HG03196 (cell line): Measurements from ENCODE around the gene AGPAT4.
"Not testable (repeated sequence)": the region's sequence is repeated elsewhere in the genome, so short reads cannot be mapped to it uniquely, and the experiment has no call there.

Source experiments
- ATAC-seq: cut with Tn5 transposase; IDR thresholded peaks from one replicate; pipeline ENCODE4 v1.9.1; 2021; ENCODE audit not compliant: unreplicated experiment

Gene AGPAT4

GRCh38 chr6:161228921-161229591 lies 44.8 kb downstream of the AGPAT4 start:
- no peak for ATAC-seq

DNA sequence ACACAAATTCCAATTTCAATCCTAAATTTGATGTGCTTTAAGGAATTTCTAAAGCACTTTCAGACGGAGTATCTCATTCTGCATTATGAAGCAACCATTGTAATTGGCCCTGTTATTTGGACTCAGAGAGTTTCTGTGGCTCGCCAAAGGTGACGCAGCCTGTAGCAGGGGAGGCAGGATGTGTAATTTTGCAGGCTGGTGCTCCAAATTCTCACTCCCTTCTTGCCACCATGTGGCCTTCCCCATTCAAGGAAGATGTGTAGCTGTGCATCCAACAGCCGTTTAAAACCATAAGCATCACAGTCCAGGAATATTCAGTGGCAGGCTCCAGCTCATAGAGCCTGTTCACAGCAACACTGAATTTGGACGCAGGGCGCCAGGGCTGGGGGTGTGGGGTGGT lies 45.8 kb downstream of the AGPAT4 start:
- ATAC-seq = no peak

DNA sequence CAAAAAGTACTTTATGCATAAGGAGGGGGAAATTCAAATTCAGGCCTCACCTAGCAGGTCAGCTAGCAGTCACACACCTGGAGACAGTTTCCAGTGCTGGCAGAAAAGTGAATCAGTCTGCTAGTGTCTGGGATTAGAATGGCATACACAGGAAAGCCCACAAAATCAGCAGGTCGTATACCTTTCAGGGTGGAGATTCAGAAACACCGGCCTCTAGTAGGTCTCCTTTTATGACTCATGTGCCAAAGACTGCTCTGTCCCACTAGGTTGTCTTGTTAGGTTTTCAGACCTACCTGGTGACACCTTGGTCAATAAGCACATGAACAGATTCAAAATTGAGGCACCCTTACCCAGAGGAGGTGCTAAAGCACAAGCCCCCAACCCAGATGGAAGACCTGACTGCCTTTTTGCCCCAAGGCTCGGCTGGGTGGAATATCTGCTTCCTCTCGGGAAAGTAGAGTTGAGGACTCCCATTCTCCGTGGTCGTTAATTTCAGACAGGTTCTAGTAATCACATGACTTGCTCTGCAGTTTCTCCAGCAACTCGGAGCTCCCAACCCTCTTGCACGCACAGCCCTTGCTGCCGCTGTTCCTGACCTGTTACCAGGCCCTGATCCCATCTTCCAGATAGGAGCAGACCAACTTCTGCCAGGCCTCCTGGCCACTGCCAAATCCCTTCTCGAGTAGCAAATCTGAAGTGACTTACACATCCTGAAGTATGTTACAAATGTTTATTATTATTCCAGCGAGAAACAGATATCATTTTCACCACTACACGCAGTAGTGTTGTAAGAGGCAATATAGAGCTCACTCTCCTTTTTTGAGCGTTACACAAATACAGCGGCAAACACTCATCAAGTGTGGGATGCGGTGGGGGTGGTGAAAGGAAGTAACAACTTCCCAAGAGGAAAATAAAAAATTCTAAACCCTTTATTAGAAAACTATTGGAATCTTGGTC lies 46.6 kb downstream of the AGPAT4 start:
- no peak for ATAC-seq

DNA sequence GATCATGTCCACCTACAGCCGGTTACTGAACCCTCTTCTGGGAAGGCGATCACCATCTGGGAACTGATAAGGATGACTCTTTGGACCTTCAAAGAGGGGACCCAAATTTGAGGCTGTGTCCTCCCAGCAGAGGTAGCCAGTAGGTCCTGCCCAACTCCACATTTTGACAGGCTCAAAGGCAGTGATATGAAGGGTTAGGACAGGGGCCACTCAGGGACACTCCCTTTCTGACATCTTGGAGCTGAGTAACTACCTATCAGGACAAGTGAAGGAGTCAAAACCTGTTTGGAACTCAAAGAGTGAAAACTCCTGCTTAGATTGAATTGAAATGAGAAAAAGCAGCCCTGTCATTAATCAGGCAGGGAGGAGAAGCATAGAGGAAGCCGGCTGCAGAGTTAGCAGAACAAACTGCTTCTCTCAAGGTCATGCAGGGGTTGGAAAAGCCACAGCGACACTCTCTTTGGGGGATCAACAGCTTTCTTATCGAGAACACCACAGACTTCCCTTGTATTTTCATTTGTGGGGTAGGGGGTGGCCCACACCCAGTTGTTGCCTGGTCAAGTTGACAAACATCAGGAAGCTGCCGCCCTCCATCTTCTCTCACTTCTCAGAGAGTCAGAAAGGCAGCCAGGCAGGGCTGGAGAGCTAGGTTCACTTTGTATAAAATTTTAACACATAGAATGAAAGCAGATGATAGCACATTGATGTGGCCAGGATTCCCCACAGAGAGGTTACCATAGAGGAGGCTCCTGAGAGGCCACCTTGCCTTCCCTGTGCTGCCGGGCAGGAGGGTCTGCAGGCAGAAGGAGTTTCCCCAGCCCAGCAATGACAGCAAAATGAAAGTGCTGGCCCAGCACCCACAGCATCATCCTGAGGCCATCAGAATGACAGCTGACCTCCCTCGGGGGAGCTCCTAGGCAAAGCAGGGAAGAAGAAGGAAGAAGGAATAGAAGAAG lies 47.6 kb downstream of the AGPAT4 start:
- peak; percentile 39 for ATAC-seq

DNA sequence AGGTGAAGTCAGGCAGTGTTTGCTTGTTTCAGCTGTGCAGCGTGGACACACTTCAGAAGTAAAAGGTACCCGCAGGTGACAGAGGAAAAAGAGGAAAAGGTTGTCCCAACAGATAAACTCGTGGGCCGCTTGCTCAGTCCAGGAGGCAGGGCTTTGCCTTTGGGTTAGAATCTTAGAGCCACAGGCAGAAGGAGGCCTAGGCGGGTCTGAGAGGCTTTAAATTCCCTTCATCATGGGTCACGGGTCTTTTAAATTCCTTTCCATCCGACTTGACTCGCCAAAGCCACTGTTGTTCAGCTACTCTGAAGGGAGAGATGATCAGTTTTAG lies 48.2 kb downstream of the AGPAT4 start:
- ATAC-seq = no peak

DNA sequence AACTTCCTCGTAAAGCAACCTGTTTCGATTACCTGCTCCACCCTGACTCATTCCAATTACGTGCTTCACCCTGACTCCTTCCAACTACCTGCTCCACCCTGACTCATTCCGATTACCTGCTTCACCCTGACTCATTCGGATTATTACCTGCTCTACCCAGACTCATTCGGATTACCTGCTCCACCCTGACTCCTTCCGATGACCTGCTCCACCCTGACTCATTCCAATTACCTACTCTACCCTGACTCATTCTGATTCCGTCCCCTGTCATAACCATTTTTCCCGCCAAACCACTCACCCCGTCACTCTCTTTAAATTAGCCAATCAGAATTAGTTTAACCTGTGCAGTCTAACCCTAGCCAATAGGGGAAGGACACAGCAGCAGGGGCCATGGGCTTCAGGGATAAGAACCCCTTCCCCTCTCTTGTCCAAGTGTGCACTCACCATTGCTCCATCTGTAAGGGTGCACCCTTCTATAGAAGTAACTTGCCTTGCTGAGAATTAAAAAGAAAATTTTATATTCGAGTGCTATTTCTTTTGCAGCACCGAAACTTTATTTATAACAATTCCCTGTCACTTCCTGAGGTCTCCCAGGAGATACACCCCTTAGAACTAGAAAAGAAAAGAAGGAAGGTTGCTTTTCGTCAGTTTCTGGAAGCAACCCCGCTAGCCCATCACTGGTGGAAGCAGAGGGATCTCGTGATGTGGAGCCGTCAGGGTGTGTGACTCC lies 48.7 kb downstream of the AGPAT4 start:
- ATAC-seq = not testable (repeated sequence)

DNA sequence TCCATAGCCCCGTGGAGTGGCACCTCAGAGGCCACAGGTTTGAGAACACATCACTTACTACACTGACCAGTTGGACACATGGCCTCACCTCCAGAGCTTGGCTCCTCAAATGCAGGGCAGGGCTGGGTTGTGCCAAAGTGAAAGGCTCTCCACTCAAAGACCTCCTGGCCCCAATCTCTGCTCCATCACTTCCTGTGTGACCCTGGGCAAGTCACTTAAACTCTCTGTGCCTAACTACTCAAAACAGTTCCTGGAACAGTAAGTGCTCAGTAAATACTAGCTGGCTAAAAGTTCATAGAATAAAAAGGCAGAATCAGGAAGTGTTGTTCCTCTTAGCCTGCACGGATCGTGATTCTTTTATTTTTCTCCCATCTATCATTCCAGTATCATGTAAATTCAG lies 50.2 kb downstream of the AGPAT4 start:
- ATAC-seq = no peak

- no peak for ATAC-seq
Measured at GRCh38 chr6:161222706-161223234, 51.1 kb downstream of the AGPAT4 start.

GRCh38 chr6:161220346-161220745 lies 53.5 kb downstream of the AGPAT4 start:
- ATAC-seq = no peak

GRCh38 chr6:161219680-161220079 lies 54.2 kb downstream of the AGPAT4 start:
- no peak for ATAC-seq

DNA sequence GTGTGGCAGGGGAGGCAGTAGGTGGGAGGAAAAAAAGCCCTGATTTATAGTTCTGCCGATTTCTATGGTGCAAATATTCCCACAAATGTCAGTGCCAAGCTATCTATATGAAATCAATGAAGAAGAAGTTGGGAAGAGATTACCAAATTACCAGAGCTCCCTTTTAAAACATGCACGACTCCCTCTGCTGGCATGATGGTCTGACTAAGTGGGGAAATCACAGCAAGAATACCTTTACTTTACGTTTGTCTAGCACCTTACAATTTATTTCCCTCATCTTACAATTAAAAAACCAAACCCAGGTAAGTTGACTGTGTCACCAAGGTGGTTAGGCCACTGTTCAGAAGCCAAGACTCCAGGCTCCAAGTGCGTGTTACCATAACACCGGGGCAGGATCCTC lies 55.6 kb downstream of the AGPAT4 start:
- ATAC-seq = no peak

DNA sequence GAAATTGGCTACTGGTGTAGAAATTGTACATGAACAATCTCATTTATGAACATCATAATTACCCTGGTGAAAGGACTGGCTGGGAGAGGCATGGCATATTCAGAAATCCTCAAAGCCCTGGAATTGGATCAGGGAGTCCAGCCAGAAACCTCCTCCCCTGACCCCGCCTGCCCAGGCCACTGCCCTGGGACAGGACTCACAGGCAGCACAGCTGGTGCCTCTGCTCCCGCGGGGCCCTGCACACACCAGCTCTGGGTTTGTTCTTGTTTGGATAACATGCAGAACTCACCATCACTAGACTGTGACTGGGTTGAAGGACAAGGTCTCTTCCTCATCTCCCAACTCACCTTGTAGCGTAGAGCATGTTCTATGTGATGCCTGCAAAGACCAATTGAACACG lies 56.2 kb downstream of the AGPAT4 start:
- ATAC-seq = no peak

- no peak for ATAC-seq
Measured at GRCh38 chr6:161216616-161217205, 57.1 kb downstream of the AGPAT4 start.

DNA sequence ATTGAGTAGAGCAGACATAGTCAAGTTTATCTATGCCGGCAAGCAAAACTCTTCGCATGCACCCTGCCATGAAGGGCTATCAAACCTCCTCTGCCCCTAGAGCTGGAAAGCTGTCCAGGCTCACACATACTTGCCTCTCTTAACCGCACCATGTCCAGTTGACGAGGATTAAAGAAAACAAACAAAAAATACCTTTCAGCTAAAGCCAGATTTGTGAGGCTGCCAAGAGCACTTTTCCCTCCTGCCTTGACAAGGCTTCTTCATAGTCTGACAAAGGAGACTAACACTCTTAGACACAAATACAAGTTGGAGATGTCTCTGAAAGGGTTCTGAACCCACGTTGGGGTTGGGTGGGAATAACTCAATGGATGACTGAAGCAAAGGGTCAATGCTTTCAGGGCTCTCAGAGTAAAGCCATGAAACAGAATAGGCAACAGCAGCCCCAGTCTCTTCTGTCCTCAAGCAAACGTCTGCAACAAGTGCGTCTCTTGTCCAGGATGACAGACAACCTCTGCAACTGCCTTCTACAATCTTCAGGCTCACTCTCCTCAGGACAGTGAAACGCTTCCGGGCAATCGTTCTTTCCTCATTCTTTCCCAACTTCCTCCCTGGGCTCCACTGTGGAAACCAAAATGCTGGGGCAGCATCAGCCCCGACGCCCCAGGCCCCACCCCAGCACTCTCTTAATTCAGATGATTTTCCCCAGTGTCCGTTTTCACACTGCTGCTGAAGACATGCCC lies 57.8 kb downstream of the AGPAT4 start:
- no peak for ATAC-seq

GRCh38 chr6:161215193-161215592 lies 58.7 kb downstream of the AGPAT4 start:
- ATAC-seq = no peak

DNA sequence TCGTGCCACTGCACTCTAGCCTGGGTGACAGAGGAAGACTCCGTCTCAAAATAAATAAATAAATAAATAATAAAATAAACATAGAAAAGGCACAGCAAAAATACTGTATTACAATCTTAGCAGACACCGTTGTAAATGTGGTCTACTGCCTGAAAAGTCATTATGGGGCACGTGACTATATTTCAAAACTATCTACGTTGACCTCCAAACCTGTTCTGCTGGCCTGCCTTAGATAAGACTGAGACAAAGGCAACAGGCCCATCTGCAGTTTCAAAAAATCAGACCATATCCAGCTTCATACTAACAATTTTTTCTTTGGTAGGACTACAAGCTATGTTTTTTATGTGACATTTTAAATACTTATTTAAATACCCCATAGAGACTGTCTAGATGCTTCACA lies 59.1 kb downstream of the AGPAT4 start:
- ATAC-seq = no peak

DNA sequence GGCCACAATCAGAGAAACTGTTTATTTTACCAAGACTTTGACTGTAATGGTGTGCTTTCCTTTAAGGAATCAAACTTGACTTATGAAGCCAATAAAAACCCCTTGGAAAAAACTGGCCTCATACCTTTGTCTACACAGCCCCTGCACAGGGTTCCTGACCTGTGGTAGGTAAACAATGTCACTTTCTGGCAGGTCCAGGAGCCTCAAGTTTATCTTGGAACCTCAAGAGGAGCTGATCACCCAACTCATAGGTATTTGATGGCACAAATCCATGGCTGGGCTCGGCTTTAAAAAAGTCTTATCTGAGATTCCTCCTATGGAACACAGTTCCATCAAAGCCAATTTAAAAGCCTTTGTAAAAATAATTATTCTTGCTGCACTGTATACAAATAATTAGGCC lies 61.0 kb downstream of the AGPAT4 start:
- ATAC-seq = no peak

GRCh38 chr6:161211380-161212035 lies 62.4 kb downstream of the AGPAT4 start:
- no peak for ATAC-seq

DNA sequence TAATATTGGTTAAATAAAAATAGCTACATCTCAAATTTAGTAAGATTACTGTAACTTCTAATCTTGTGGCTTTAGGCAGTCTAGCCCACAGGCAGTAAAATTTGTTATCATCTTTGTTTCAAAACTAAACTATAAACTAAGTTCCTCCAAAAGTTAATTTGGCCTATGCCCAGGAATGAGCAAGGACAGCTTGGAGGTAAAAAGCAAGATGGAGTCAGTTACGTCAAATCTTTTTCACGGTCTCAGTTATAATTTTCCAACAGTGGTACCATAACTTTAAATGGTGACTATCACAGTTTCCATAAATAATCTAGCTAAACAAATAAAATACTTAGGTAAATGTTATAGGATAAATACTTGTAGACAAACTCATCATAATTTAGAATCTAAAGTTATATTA lies 63.0 kb downstream of the AGPAT4 start:
- no peak for ATAC-seq
